ENCODE results near the gene BANF1. TPM values are rescaled to one million over a fixed set of nuclear protein-coding genes. Genes with fewer than 3 reads are reported as not detected.

The BANF1 gene
- total and polyA plus RNA-seq, 10 of the 15 experiments (the other 5 are each of a cell fraction or from before 2014, with no cell fraction given) = 99.0 to 574 (median 297) TPM

DNA sequence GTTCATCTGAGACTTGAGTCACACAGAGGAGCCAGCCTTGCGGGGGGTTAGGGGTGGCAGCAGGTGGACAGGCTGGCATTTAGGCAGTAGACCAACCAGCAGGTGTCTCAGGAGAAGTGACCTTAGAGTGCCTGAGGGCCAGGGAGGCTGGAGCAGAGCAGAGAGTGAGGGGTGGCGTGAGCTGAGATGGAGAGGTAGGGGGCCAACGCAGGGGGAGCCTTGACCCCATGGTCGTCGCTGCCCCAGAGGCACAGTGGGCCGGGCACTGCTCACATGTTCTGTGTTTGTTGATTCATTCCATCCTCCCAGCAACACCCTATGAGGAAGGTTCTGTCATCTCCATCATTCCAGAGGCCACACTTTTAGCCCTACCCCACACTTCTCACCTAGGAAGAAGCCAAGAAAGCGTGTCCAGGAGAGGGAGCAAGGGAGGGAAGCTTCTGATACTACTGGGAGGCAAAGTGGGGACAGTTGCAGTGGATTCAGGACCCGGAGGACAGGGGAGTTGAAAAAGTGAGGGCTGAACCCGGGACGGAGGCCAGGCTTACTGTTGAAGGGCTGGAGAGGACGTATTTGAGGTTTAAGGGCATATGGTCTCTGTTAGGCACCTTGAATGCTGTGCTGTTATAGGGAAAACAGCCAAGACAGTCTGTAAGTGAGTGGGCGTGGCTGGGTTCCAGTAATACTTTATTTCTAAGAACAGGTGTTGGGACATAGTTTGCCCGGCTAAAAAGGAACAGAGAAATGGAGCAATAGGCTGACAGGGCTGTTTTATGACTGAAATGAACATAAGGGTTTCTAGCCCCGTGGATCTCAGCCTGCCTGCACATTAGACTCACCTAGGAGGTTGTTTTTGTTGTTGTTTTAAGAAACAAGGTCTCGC is 33.5 kb upstream of the BANF1 start (continued):
- TF ChIP-seq SREBF2 (IDR thresholded peaks at IDR 0.05; ENCODE audit: low read length) = no peak
- TF ChIP-seq PRDM15 (CRISPR knock-in tag; IDR thresholded peaks at IDR 0.05) = no peak

- H3K4me2 ChIP-seq (ENCODE audit: control insufficient read depth, insufficient read depth) = no peak overlapping the region
- no peak overlapping the region for H3K27ac ChIP-seq (ENCODE audit: control insufficient read depth, insufficient read depth)
- BruUV-seq (replicated peaks) = no TSS peak
- FAIRE-seq (no peak), ATAC-seq (no peak), DNase-seq (ENCODE audit: low read depth, low spot score) (no peak)
- ChIA-PET RAD21 (ENCODE audit: unreplicated experiment) (no interaction called here), CTCF (interaction anchor here (0.8 to 1.8 kb wide), 2 partner anchors 50 to 87 kb away, joined by 3 to 7 read pairs; no protein-coding TSS in a partner anchor), POLR2A (interaction anchor here (0.6 kb wide), 1 partner anchor 90 kb away, joined by 4 read pairs; no protein-coding TSS in a partner anchor), SMC1A (ENCODE audit: uncharacterized antibody, unreplicated experiment) (interaction anchor here (0.8 to 1.1 kb wide), 2 partner anchors 50 to 85 kb away, joined by 4 read pairs; no protein-coding TSS in a partner anchor)
- intact Hi-C loops (cut with micrococcal nuclease; ENCODE audit: unreplicated experiment) (no loop called here), in situ Hi-C loops (cut with MboI) (no loop called here)
- no peaks in the 10 kb centered on the region for H3K9me3 ChIP-seq (replicated peaks; ENCODE audit: control insufficient read depth, insufficient read depth, low read length)
- 98% methylated on average over 8 of the region's 8 CpGs for WGBS (ENCODE audit: insufficient coverage, insufficient replicate concordance, low lambda C conversion rate, missing lambda C conversion rate)
- TF ChIP-seq JUND (IDR thresholded peaks at IDR 0.05; ENCODE audit: low read depth, low read length) (no peak), MEF2B (IDR thresholded peaks at IDR 0.05; ENCODE audit: partially characterized antibody, poor library complexity, severe bottlenecking) (no peak), FOXK2 (IDR thresholded peaks at IDR 0.05) (no peak), CHD4 (IDR thresholded peaks at IDR 0.05) (no peak), RAD51 (IDR thresholded peaks at IDR 0.05) (no peak), NFXL1 (IDR thresholded peaks at IDR 0.05; ENCODE audit: borderline replicate concordance) (no peak), NR2C2 (IDR thresholded peaks at IDR 0.05; ENCODE audit: borderline replicate concordance, control insufficient read depth, insufficient read length, low read depth) (no peak), NFYA (IDR thresholded peaks at IDR 0.05; ENCODE audit: borderline replicate concordance, low read depth, low read length) (no peak)
- H3K27me3 ChIP-seq (replicated peaks in 1 of 2; ENCODE audit: control insufficient read depth in 2 of 2, insufficient read depth in 2 of 2, low read length in 1 of 2) = no peaks in the 10 kb centered on the region
- no peaks in the 10 kb centered on the region for H3K79me2 ChIP-seq (ENCODE audit: control insufficient read depth, insufficient read depth, low read length)
- H3K9ac ChIP-seq (ENCODE audit: control insufficient read depth, insufficient read depth, low read length) = no peak overlapping the region
- H4K20me1 ChIP-seq (ENCODE audit: control insufficient read depth, insufficient read depth) = no peaks in the 10 kb centered on the region
- H2AFZ ChIP-seq (ENCODE audit: control insufficient read depth, low read depth, low read length) = no peak overlapping the region
- no peaks in the 10 kb centered on the region for H3K4me1 ChIP-seq (ENCODE audit: control insufficient read depth, insufficient read depth, low read length)
- no peak overlapping the region for H3K4me3 ChIP-seq
- H3K36me3 ChIP-seq (ENCODE audit: control insufficient read depth in 2 of 2, insufficient read depth in 2 of 2, low read length in 1 of 2) = peaks cover 18% of the 10 kb centered on the region in 2 experiments; a peak in 3 of 4 replicates
Measured at GRCh38 chr11:65972116-65972515, 30.2 kb upstream of the BANF1 start.
